Colonic mucosa (tissue), 4 donors: ENCODE data around the gene RADIL. TPM values are rescaled to one million over a fixed set of nuclear protein-coding genes. Genes with fewer than 3 reads are reported as not detected.
A peak's percentile ranks its signal among the peaks of the same experiment; 100 is the strongest.

Source experiments
- DNase-seq: peaks from one replicate; pipeline ENCODE4 v3.0.0-alpha.2; 2020
- H3K27ac ChIP-seq: fragments of 200-600 bp; one replicate; pipeline ENCODE4 v1.8.0; 2021
- H3K27me3 ChIP-seq: fragments of 200-600 bp; one replicate; pipeline ENCODE4 v1.8.0; 2021
- H3K36me3 ChIP-seq: fragments of 200-600 bp; one replicate; pipeline ENCODE4 v1.8.0; 2021
- H3K4me1 ChIP-seq: fragments of 200-600 bp; one replicate; pipeline ENCODE4 v1.8.0; 2021; ENCODE audit warnings: mild to moderate bottlenecking
- H3K4me3 ChIP-seq: fragments of 200-600 bp; one replicate; pipeline ENCODE4 v1.8.0; 2021
- H3K9ac ChIP-seq, 2 donors: one replicate each; pipeline ENCODE4 v1.7.0; 2013; ENCODE audit warnings: control low read depth in 2 of 2, low read depth in 2 of 2, low read length in 2 of 2
- H3K9me3 ChIP-seq: fragments of 200-600 bp; one replicate; pipeline ENCODE4 v1.8.0; 2021
- CTCF ChIP-seq: fragments of 200-600 bp; IDR thresholded peaks from one replicate; pipeline ENCODE4 v1.8.0; 2022; ENCODE audit warnings: antibody characterized with exemption, mild to moderate bottlenecking
- intact Hi-C: fragments of 100-400 bp; cut with DNase I; formaldehyde crosslinking; loops from one replicate; pipeline ENCODE4 v1.14.1; 2022
- total RNA-seq, 2 donors: library from RNA; stranded (reverse); fragmentation: NEBNext Ultra II Directional in 1 of 2; extraction: Animal tissue kit (Norgen Biotek cat#: 25700) in 1 of 2; gene quantifications; one replicate each; pipeline ENCODE4 v1.2.1, GENCODE V29; 2021
- donor health status: healthy.
- donor health status: DM: no; HTN: no; CAD: no.
- donor health status: DM: no; HTN: no; CAD: no.

RADIL gene, protein sequence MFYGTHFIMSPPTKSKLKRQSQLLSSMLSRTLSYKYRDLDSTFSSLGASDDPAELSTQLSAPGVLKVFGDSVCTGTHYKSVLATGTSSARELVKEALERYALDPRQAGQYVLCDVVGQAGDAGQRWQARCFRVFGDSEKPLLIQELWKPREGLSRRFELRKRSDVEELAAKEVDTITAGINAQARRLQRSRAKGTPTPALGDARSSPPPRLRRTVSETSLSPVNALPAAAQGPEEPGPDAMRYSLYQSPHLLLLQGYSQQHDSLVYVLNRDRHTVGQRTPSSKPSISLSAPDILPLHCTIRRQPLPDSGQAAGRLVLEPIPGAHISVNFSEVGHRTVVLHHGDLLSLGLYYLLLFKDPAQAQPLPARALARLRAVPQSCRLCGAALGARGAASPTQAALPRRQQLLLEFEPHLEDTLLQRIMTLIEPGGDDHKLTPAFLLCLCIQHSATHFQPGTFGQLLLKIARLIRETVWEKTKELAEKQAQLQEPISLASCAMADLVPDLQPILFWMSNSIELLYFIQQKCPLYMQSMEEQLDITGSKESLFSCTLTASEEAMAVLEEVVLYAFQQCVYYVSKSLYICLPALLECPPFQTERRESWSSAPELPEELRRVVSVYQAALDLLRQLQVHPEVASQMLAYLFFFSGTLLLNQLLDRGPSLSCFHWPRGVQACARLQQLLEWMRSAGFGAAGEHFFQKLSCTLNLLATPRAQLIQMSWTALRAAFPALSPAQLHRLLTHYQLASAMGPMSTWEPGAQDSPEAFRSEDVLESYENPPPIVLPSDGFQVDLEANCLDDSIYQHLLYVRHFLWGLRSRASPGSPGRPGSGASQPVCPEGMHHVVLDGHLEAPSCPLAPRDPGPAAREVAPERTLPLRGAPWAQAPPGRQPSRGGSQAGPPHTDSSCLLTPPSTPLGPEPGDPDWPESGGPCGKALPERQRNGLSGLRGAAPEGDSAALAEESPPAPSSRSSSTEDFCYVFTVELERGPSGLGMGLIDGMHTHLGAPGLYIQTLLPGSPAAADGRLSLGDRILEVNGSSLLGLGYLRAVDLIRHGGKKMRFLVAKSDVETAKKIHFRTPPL
- 1 to 10 TPM in 1 of 2 donors, under 1 TPM in 1; 0.54 to 1.9 TPM for total RNA-seq

- Histone ChIP-seq H3K27ac (peak within 1 kb of the TSS; percentile 2), H3K27me3 (peaks cover 8% of the 10 kb centered on the region), H3K36me3 (no peaks in the 10 kb centered on the region), H3K9ac (peak within 1 kb of the TSS; percentile 51 to 63), H3K4me1 (peaks cover 3% of the 10 kb centered on the region), H3K9me3 (no peaks in the 10 kb centered on the region), H3K4me3 (peak within 1 kb of the TSS; percentile 39)
- intact Hi-C loops: loop anchor here (10.0 kb wide), 1 partner anchor 89 kb away; no protein-coding TSS in a partner anchor
- peak; percentile 57 for TF ChIP-seq CTCF
- peak; percentile 91 for DNase-seq
These were observed at the start of gene RADIL for GRCh38 chr7:4883372-4884144. TSS of gene RADIL (minus strand) at chr7:4883716. CDS start at chr7:4878139, 5,577 bp downstream.

- TF ChIP-seq CTCF: no peak
- Histone ChIP-seq H3K36me3 (no peaks in the 10 kb centered on the region), H3K27ac (no peak overlapping the region), H3K27me3 (no peaks in the 10 kb centered on the region), H3K4me3 (no peak overlapping the region), H3K9me3 (no peaks in the 10 kb centered on the region), H3K4me1 (no peaks in the 10 kb centered on the region), H3K9ac (no peak overlapping the region)
- intact Hi-C loops: no loop called here
- DNase-seq: no peak
These were observed 48.4 kb upstream of the RADIL start for GRCh38 chr7:4931943-4932342.

DNA sequence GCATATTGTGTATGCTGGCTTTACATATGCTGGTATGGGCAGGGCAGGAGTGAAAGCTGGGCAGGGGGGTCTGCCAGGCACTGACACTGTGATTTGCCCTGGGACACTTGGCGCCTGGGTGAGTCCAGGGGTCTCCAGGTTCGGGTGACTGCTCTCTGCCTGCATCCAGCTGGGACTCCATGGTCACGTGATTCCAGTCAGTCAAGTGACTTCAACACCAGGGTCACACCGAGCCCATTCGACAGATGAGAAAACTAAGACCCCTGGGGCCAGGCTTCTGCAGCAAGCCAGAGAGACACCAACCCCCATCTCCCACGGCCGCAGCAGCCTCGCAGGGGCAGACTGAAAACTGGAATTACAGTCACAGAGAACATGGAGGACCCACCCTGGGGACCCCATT is 45.5 kb upstream of the RADIL start:
- Histone ChIP-seq H3K4me3 (no peak overlapping the region), H3K27me3 (no peaks in the 10 kb centered on the region), H3K27ac (no peak overlapping the region), H3K4me1 (no peaks in the 10 kb centered on the region), H3K9ac (no peak overlapping the region), H3K36me3 (no peaks in the 10 kb centered on the region), H3K9me3 (no peaks in the 10 kb centered on the region)
- DNase-seq: no peak
- TF ChIP-seq CTCF: no peak
- intact Hi-C loops: no loop called here

GRCh38 chr7:4928445-4928844 is 44.9 kb upstream of the RADIL start:
- DNase-seq: no peak
- Histone ChIP-seq H3K4me1 (no peaks in the 10 kb centered on the region), H3K27ac (no peak overlapping the region), H3K36me3 (no peaks in the 10 kb centered on the region), H3K4me3 (no peak overlapping the region), H3K27me3 (no peaks in the 10 kb centered on the region), H3K9me3 (no peaks in the 10 kb centered on the region), H3K9ac (no peak overlapping the region)
- intact Hi-C loops: no loop called here
- no peak for TF ChIP-seq CTCF
